ENCODE results near the gene GOLGA2. TPM values are rescaled to one million over a fixed set of nuclear protein-coding genes. Genes with fewer than 3 reads are reported as not detected.

Gene GOLGA2
- total RNA-seq, 1 donor from 2014 or later = 105 TPM

GRCh38 chr9:128233817-128234406 lies 41.9 kb downstream of the GOLGA2 start:
- TF ChIP-seq EZH2 (IDR thresholded peaks at IDR 0.05; ENCODE audit: insufficient read depth, low read length) = no peak
- no peak for TF ChIP-seq CTCF (IDR thresholded peaks at IDR 0.05; ENCODE audit: insufficient read depth, low read depth, low read length)
- H3K27me3 ChIP-seq (ENCODE audit: insufficient read depth, low read length) = no peaks in the 10 kb centered on the region
- FAIRE-seq (no peak), DNase-seq (ENCODE audit: low read depth) (no peak)
- peaks cover 6% of the 10 kb centered on the region for H3K36me3 Mint-ChIP-seq (ENCODE audit: low read depth, unreplicated experiment)
- H3K4me2 ChIP-seq (ENCODE audit: low read length) = no peak overlapping the region
- no peak overlapping the region for H3K9ac ChIP-seq (ENCODE audit: low read length)
- no peak overlapping the region for H2AFZ ChIP-seq (ENCODE audit: low read depth, low read length)
- no peaks in the 10 kb centered on the region for H3K4me1 Mint-ChIP-seq (ENCODE audit: low read depth, unreplicated experiment)
- peaks cover 2% of the 10 kb centered on the region for H3K9me3 Mint-ChIP-seq (ENCODE audit: unreplicated experiment)
- H3K4me3 ChIP-seq (ENCODE audit: insufficient read depth, low read depth, low read length) = no peak overlapping the region
- no peaks in the 10 kb centered on the region for H3K79me2 ChIP-seq (ENCODE audit: insufficient read depth, low read length)
- H3K4me3 Mint-ChIP-seq (ENCODE audit: unreplicated experiment) = no peak overlapping the region
- H3K36me3 ChIP-seq (ENCODE audit: insufficient read depth, low read length) = no peaks in the 10 kb centered on the region
- no peaks in the 10 kb centered on the region for H3K4me1 ChIP-seq (ENCODE audit: insufficient read depth, low read length)
- no peak overlapping the region for H3K27ac Mint-ChIP-seq (ENCODE audit: unreplicated experiment)
- H3K27ac ChIP-seq (ENCODE audit: low read depth, low read length) = no peak overlapping the region
- no peaks in the 10 kb centered on the region for H4K20me1 ChIP-seq (ENCODE audit: insufficient read depth, low read length)
- H3K9me3 ChIP-seq (ENCODE audit: insufficient read depth, low read depth, low read length) = no peaks in the 10 kb centered on the region
- H3K27me3 Mint-ChIP-seq (ENCODE audit: low read depth, unreplicated experiment) = no peaks in the 10 kb centered on the region

- no peak overlapping the region for H3K27ac ChIP-seq (ENCODE audit: low read depth, low read length)
- FAIRE-seq (no peak), DNase-seq (ENCODE audit: low read depth) (no peak)
- H3K9ac ChIP-seq (ENCODE audit: low read length) = no peak overlapping the region
- H3K36me3 ChIP-seq (ENCODE audit: insufficient read depth, low read length) = no peaks in the 10 kb centered on the region
- no peak overlapping the region for H3K4me3 Mint-ChIP-seq (ENCODE audit: unreplicated experiment)
- H3K4me3 ChIP-seq (ENCODE audit: insufficient read depth, low read depth, low read length) = no peak overlapping the region
- no peaks in the 10 kb centered on the region for H3K27me3 Mint-ChIP-seq (ENCODE audit: low read depth, unreplicated experiment)
- H3K36me3 Mint-ChIP-seq (ENCODE audit: low read depth, unreplicated experiment) = peaks cover 6% of the 10 kb centered on the region
- H4K20me1 ChIP-seq (ENCODE audit: insufficient read depth, low read length) = no peaks in the 10 kb centered on the region
- no peak overlapping the region for H3K4me2 ChIP-seq (ENCODE audit: low read length)
- H3K9me3 Mint-ChIP-seq (ENCODE audit: unreplicated experiment) = peaks cover 2% of the 10 kb centered on the region
- H3K4me1 Mint-ChIP-seq (ENCODE audit: low read depth, unreplicated experiment) = no peaks in the 10 kb centered on the region
- no peaks in the 10 kb centered on the region for H3K9me3 ChIP-seq (ENCODE audit: insufficient read depth, low read depth, low read length)
- no peak overlapping the region for H3K27ac Mint-ChIP-seq (ENCODE audit: unreplicated experiment)
- no peak overlapping the region for H2AFZ ChIP-seq (ENCODE audit: low read depth, low read length)
- H3K79me2 ChIP-seq (ENCODE audit: insufficient read depth, low read length) = no peaks in the 10 kb centered on the region
- no peaks in the 10 kb centered on the region for H3K4me1 ChIP-seq (ENCODE audit: insufficient read depth, low read length)
- no peaks in the 10 kb centered on the region for H3K27me3 ChIP-seq (ENCODE audit: insufficient read depth, low read length)
- TF ChIP-seq EZH2 (IDR thresholded peaks at IDR 0.05; ENCODE audit: insufficient read depth, low read length) (no peak), CTCF (IDR thresholded peaks at IDR 0.05; ENCODE audit: insufficient read depth, low read depth, low read length) (no peak)
These were observed 43.0 kb downstream of the GOLGA2 start for GRCh38 chr9:128232528-128233428.
